Measurements from ENCODE around the gene ZNF443.
"Not testable (repeated sequence)": the region's sequence is repeated elsewhere in the genome, so short reads cannot be mapped to it uniquely, and the experiment has no call there.

ZNF443 gene

GRCh38 chr19:12440541-12441316 is at the start of gene ZNF443:
TSS of gene ZNF443 (minus strand) at chr19:12441021. CDS start at chr19:12440914, 107 bp downstream.
- DNase-seq: peak; percentile 98

DNA sequence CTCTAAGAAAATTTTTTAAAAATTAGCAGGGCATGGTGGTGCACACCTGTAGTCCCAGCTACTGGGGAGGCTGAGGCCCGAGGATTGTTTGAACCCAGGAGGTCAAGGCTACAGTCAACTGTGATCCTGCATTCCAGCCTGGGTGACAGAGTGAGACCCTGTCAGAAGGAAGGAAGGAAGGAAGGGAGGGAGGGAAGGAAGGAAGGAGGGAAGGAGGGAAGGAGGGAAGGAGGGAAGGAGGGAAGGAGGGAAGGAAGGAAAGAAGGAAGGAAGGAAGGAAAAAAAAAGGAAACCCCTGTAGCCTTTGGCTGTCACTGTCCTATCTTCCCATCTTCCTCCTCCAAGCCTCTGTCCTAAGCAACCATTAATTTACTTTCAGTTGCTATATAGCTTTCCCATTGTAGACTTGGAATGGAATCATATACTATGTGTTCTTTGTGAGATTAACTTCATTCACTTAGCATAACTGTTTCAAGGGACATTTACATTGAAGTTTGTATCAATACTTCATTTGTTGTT is 45.5 kb upstream of the ZNF443 start:
- DNase-seq: not testable (repeated sequence)

- DNase-seq: no peak
Measured at GRCh38 chr19:12485571-12485970, 44.8 kb upstream of the ZNF443 start.

- DNase-seq: peak in 1 of 3 donors; percentile 33
Measured at GRCh38 chr19:12485052-12485416, 44.2 kb upstream of the ZNF443 start.

DNA sequence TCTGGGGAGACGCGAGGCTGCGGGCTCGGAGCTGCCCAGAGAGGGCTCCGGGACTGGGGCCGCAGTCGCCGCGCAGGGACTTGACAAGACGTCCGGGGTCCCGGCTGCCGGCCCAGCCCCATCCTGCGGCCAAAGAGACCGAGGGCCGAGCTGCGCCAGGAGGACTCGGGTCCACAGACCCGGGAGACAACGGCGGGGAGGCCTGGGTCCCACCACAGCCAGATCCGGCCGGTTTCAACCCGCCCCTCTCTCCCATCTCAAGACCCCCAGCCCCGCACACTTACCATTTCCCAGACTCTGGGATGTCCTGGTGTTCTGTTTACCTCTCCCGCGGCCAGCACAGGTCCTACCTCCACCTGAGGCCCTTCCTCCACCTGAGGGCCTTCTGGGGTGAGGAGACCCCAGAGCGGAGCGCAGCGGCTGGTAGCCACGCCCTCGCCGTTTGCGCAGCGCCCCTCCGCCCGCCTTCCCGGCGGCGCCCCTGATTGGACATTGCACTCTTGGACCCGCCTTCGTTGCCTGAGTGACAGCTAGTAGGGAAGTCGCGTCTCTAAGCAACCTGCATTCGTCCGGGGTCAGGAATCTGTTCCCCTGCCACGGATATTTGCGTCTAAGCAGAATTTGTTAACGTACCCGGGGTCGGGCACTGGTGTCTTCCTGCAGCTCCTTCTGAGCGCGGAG is 43.7 kb upstream of the ZNF443 start, which contains the start of gene ZNF709:
ZNF709 (minus strand) TSS at position 446 of the 681 bp plus-strand sequence; CDS start at position 287, 159 bp downstream.
- DNase-seq: peak; percentile 90 to 93 (median 92)

GRCh38 chr19:12484011-12484370 is 43.2 kb upstream of the ZNF443 start:
- peak in 1 of 3 donors; percentile 2 for DNase-seq

- DNase-seq: no peak
Measured at GRCh38 chr19:12482509-12482886, 41.7 kb upstream of the ZNF443 start.

GRCh38 chr19:12481781-12482508 is 41.1 kb upstream of the ZNF443 start:
- DNase-seq: no peak

DNA sequence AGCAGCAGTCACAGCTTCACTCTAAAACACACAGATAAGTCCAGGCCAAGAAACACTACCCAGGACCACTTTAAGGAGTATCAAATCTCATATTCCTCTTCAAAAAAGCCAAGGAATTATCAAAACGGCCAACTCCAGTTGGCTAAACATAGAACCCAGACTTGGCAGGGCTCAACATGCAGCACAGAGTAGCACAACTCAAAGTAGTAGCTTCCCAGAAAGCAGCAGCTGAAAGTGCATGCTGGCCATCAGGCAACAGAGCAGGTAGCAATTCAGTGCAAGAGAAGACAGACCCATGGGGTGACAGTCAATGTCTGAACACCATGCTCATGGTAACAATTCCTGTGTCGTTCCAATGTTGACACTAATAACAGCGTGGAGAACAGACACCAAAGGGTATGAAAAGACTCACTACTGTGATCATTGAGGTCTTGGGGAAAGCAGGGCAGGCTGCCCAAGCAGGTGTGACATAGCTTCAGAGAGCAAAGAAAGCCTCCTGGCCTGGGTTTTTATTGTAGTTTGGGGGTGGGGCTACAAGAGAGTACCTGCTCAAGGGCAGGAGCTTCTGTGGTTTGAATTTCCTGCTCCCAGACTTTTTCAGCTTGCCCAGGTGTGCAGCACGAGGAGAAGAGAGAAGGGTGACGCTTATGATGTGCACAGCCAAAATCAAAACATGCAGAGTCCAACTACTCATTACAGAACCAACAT is 37.6 kb upstream of the ZNF443 start:
- DNase-seq: no peak

DNA sequence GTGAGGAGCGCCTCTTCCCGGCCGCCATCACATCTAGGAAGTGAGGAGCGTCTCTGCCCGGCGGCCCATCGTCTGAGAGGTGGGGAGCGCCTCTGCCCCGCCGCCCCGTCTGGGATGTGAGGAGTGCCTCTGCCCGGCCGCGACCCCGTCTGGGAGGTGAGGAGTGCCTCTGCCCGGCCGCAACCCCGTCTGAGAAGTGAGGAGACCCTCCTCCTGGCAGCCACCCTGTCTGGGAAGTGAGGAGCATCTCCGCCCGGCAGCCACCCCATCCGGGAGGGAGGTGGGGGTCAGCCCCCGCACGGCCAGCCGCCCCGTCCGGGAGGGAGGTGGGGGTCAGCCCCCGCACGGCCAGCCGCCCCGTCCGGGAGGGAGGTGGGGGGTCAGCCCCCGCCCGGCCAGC is 26.8 kb upstream of the ZNF443 start:
- DNase-seq: not testable (repeated sequence)

DNA sequence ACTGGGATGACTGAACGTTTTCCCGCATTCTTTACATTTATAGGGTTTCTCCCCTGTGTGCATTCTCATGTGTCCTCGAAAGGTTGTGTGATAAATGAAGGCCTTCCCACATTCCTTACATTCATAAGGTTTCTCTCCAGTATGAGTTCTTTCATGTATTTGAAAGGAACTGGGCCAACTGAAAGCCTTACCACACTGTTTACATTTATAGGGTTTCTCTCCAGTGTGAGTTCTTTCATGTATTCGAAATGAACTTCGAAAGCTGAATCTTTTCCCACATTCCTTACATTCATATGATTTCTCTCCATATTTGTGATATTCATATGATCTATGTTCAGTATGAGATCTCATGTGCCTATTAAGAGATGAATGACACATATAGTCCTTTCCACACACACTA is 24.4 kb upstream of the ZNF443 start:
- DNase-seq: no peak

GRCh38 chr19:12464769-12465168 is 23.9 kb upstream of the ZNF443 start:
- no peak for DNase-seq

GRCh38 chr19:12464139-12464538 is 23.3 kb upstream of the ZNF443 start:
- not testable (repeated sequence) for DNase-seq

DNA sequence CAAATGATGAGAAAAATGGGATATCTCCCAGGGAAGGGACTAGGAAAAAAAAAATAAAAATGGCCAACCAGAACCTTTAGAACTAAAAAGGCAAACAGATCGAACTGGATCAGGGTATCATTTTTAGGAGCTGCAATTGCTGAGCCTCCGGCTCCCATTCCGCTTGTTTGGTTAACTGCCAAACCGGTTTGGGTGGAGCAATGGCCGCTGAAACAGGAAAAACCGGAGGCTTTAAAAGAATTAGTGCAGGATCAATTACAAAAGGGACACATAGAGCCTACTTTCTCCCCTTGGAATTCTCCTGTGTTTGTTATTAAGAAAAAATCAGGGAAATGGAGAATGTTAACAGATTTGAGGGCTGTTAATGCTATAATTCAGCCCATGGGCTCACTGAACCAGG is 12.7 kb upstream of the ZNF443 start:
- no peak for DNase-seq

- DNase-seq: peak in 1 of 3 donors; percentile 1
Measured at GRCh38 chr19:12450844-12451243, 10.0 kb upstream of the ZNF443 start.

DNA sequence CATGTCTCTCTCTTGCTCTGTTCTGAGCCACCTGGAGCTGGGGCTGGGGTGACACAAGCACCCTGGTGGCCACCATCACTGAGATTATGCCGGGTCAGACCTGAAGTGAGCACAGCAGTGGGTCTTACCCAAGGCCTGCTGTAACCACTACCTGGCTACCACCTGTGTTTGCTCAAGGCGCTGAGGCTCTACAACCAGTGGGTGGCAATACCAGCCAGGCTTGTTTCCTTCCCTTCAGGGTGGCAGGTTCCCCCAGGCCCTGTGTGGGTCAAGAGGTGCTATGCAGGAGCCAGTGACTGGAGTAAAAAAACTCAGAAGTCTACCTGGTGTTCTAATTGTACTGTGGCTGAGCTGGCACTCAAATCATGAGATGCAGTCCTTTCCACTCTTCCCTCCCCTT is 8.0 kb upstream of the ZNF443 start:
- no peak for DNase-seq

GRCh38 chr19:12439686-12440540 is 908 bp downstream of the ZNF443 start:
- DNase-seq: peak; percentile 7 to 39 (median 38)

- DNase-seq: not testable (repeated sequence)
Measured at GRCh38 chr19:12430726-12431299, 10.0 kb downstream of the ZNF443 start.

- DNase-seq: no peak
Measured at GRCh38 chr19:12425888-12426274, 14.9 kb downstream of the ZNF443 start.

- DNase-seq: no peak
Measured at GRCh38 chr19:12425236-12425887, 15.5 kb downstream of the ZNF443 start.

DNA sequence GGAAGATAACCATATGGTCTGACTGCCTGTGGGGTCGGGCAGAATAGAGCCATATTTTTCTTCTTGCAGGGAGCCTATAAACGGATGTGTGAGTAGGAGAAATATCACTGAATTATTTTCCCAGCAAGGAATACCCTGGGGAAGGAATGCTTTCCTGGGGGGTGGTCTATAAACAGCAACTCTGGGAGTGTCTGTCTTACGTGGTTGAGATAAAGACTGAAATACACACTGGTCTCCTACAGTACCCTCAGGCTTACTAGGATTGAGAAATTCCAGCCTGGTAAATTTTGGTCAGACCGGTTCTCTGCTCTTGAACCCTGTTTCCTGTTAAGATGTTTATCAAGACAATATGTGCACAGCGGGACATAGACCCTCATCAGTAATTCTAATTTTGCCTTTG is 23.5 kb downstream of the ZNF443 start:
- not testable (repeated sequence) for DNase-seq

All from suppressor macrophage treated with lipopolysaccharide for 1 hour (primary cell).